GM18526 (cell line): ENCODE measurements around the gene GHR.

Experiments
- POLR2A ChIP-seq: IDR thresholded peaks from 3 replicates; pipeline ENCODE4 v1.6.1; 2011; ENCODE audit not compliant: insufficient read length; ENCODE audit errors: extremely low read depth

Gene GHR

DNA sequence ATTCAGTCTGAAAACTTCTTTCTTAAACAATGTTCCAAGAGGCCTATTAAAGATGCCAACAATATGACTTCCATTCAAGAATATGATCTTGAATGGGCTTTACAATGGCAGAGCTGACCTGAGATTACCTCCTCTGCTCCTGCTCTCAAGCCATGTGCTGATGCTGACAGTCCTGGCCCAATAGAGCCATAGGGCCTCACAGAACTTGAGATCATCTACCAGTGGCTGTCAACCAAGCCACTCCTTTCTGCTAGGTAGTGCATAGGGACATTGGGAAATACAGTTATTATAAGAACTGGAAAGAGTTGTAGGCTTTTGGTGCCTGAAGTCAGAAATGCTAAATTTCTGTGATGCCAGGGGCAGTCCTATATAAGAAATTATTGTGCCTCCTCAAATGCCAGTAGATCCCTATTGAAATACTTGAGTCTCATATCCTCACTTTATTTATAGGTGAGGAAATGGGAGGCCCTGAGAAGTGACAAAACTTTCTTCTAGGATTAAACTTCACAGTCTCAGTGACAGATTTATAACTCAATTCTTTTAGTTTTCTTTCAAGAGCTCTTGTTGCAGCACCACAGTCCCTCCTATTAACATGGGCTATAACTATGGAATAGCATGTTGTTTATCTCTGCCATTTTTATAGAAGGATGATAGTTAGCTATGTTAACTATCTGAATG is 10.9 kb downstream of the GHR start:
- TF ChIP-seq POLR2A = no peak

DNA sequence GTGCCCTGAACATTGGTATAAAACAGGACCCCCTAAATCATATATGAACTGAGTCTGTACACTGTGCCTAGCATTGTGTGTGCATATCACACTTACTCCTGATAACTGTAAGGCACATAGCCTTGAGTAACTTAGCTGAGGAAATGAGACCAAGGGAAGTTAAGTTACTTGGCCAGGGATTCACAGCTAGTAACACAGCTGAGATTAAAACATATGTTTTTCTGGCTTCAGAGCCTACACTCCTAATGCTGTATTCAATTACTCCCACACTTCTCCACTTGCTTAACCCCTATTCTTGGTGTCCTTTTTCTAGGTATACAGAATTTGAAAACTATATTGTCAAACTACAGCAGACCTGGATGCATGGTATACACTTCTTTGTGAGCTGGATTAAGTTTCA is 12.8 kb downstream of the GHR start:
- TF ChIP-seq POLR2A = no peak

DNA sequence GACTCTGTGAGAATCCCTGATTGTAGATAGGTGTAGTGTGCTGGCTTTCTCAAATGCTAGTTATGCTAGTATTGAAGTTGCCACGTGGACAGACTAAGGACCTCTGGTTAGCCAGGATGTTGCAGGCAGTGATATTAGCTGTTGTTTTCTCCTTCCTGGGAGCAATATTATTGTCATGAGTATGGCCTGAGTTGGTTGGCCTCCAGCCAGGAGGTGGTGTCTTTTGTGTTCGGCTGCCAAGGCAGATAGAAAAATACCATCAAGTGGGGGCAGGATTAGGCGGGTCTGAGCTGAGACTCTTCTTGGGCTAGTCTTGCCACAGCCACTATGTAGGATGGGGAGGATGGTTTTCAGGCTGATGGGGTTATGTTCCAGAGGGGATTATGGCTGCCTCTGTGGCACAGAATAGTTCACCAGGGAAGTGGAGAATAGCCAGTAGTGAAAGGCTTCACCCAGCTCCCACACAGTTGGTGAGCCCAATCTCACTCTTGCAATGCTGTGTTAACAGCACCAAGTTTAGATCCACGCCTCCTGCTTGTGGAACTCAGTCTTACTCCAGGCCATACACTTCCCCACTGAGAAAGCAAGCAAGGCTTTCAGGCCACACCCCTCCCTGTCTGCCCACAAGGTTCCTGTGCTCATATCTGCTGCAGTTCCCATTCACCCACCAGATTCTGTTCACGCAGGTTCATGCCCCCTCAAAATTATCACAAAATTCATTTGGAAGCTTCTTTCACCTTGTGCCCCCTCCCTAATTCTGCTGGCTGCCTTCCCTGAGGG is 31.2 kb downstream of the GHR start:
- no peak for TF ChIP-seq POLR2A

DNA sequence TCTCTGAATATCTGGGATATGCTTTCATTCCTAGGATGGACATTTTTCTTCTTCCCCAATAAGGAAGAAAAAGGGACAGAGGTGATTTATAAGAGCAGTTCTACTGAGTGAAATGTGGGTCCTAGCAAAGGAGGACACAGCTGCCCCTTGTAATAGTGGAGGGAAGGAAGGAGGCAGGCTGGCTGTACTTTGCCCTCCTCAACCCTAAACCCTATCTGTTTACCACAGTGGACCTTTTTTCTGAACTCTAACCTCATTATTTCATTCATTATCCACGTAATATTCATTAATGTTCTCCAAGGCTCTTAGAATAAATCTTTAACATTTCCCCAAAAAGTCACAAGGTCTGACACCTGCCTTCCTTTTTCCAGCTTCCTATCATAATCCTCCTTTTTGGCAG is 37.8 kb downstream of the GHR start:
- no peak for TF ChIP-seq POLR2A

DNA sequence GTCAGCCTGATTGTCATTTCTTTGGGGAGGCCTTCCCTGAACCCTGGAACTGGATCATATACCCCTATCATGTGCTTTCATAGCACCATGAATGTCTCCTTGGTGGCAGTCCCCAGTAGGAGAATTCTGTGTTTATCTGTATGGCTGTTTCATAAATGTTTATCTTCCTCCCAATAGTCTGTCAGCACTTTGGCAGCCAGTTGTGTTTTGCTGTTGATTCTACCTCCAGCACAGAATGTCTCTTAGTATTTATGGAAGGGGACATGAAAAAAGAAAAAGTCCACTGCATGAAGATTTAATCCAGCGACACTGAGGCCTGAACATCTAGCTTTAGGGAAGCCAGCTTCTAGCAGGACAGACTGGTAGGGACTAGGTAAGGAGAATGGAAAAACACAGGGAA is 38.3 kb downstream of the GHR start:
- no peak for TF ChIP-seq POLR2A

DNA sequence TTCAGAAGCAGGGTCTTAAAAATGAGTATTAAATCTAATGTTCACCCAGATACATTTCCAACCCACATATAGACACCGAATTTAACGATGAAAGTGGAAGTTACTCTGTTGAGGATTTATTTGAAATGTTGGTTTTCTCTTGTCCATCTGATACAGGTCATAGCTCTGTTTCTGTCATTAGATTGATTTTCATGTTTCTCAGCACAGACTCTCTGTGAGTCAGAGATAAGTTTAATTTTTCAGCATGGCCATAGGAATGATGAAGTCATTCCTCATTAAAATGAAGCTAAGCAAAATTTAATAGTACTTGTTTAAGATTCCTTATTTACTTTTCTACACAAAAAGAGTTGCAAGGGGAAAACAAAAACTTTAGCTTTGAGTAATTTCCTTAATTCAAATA is 38.8 kb downstream of the GHR start:
- no peak for TF ChIP-seq POLR2A

DNA sequence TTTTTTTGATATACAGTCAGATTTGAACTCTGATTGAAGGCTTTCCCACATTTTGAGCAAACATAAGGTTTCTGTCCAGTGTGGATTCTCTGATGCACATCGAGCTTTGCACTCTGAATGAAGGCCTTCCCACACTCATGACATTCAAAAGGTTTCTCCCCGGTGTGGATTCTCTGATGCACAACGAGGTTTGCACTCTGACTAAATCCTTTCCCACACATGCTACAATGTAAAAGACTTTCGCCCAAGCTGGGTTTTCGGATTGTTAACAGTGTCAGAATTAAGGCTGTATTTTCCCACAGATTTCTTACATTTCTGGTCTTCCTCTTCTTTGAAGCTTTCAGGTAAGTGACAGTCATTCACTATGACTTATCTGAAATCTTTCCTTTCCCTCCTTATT is 44.3 kb downstream of the GHR start:
- no peak for TF ChIP-seq POLR2A

DNA sequence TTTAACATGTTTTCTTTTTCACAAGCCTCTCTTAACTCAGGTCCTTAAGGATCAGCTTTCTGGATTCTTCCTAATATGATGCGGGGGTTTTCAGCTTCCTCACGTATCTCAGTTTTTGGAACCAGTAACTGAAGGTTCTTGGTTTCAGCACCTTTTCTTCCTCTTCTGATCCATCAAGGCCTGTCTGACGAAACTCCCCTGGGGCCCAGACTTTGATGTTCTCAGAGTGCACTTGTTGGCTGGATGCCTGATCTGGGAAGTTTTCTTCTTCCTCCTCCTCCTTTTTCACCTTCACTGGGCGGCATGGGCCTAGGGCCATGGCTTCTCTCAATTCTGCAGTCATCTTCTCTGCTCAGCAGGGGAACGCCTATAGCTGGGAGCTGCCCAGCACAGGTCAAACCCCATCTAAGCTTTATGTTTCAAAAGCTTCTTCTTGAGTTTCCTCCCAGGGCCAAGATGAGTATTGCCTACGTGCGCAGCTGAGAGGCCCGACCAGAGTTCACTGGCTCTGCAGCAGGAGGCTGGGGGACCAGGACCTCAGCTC is 44.8 kb downstream of the GHR start:
- TF ChIP-seq POLR2A = no peak

DNA sequence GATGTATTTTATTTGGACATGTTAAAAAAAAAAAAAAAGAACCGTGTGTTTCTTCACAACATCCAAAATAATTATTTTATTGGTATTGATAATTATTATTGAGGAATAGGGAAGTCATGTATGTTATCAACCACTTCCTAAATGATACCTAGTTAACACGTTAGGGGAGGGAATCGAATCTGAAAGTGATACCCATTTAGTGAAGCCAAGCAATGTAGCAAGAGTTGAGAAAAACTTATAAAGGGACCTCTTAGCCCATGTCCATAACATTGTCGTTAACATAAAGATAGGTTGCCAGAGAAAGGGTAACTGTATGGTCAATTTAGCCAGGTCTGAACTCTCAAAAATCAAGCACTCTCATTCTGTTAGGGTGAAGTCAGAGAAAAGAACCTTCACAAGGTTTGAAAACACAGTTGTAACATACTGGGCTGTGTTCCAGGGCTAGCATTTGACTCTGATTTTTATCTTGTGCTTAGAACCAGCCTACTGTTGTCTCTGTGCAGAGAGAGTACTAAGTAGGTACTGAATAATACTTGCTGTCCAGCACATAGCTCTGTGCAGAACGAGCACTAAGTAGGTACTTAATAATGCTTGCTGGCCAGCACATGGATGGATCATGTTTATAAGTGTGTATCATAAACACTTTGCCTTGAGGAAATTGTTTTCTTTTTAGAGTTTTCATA is 60.4 kb downstream of the GHR start:
- no peak for TF ChIP-seq POLR2A

DNA sequence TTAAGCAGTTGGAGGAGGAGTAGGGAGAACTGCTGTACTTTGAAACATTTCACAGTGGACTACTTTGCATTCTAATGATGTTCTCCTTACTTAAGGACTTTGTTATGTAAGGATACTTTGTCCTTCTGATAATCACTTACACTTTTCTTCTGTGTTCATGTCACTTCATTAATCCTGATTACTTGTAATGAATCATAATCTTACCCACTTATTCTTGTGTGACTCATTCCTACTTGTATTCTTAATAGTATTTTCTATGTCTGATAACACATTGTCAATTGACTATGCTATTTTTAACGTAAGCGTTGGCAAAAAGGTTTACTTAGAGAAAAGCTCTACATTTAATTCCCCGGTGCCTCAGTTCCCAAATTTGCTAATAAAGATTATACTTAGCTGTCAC is 63.8 kb downstream of the GHR start:
- no peak for TF ChIP-seq POLR2A

DNA sequence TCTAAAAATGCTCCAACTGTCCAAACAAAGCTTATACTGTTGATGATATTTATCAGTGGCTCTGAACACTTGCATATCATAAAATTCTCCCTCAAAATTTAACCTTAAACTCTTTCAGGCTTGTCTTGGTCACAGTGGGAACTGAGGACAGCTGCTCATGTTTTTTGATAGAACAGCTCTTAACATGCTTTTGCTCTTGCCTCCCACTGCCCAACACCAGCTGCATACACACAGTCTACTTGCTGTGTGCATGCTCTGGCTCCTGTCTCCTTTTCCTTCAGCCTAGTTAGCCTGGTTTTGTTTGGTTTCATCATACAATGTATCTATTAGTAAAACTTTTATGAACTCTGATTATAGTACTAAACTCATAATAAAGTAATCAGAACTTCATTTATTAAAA is 64.6 kb downstream of the GHR start:
- no peak for TF ChIP-seq POLR2A

DNA sequence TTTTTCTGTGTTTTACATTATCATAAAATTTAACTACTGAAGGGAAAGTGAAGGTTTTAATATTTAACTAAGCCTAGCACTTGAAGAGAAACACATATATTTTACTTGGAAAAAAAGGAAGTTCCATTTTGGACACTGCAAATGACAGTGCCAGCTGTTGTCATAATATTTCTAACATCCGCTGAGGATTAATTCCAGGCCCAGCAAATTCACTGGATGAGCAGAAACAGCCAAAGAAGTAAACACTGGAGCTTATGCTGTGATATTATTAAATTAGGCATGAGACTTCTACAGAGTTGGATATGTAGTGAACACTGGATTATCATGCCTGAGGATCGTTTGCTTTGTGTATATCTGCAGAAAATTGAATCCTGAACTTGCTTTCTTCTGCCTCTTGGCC is 67.6 kb downstream of the GHR start:
- no peak for TF ChIP-seq POLR2A

DNA sequence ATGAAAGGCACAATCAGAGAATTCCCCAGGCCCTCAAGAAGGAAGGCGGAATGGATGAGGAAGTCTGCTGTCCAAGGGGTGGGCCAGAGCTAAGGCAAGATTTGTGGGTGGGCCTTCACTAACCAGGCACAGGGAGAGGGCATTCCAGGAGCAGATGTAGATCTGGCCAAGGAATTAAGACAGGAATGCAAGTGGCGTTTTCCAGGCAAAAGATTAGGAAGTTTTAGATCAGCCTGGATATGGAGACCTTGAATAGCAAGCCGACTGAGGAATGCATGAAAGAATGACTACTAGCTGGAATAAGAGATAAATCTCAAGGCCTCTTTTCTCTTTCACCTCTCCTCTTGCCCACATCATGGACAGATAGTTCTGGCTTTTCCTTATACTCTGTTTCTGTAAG is 68.5 kb downstream of the GHR start:
- no peak for TF ChIP-seq POLR2A

DNA sequence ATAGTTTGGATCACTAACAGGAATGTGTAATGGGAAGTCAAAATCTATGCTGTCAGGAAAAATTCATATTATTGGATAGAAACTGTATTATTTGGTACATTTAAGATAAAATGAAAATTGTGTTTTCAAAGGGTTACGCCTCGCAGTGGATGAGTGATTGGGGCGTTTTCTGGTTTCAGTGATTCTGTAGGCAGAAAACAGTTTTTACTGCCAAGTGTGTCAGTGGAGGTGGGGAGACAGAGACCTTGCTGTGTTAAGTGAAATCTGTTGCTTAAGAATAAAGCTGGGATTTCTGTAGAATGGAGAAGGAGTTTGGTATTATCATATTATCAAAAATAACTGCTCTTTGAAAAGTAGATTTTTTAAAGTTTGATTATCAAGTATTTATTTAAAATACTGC is 69.7 kb downstream of the GHR start:
- TF ChIP-seq POLR2A = no peak

DNA sequence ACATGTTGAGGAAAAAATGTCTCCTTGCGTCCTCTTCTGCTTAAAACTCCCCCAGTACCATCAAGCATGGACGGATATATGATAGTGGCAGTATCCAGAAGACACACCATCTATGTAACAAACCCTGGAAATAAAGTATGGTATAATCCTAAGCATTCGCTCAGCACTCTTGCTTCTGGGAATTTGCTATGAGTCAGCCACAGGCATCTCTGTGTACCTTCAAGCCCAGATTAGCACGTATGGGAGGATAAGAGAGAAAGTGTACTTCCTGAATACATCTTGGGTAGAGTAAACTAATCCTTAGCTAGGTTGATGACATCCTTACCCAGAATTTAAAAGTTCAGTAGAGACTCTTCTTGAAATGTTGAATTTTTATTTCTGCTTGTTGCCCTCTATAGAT is 71.2 kb downstream of the GHR start:
- no peak for TF ChIP-seq POLR2A

DNA sequence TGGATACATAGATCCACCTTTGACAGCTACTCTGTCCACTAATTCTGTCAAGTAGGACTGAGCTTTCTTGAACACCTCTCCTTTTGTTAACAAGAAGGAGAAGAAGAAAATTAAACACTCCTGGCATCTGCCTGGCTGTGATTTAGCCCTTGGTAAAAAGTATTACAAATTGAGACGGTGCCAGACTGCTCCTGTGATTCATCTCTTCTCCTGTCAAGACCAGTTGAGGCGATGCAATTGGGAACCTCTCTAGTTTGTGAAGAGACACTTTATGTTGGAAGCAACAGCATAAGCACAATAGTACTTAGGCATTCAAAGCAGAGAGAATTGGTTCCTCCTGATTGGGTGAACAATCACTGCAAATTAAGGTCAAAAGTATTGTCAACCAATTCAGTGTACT is 72.7 kb downstream of the GHR start:
- TF ChIP-seq POLR2A = no peak
